Body of pancreas (tissue), 4 donors: ENCODE measurements around the gene ASPRV1.
"Not testable (repeated sequence)": the region's sequence is repeated elsewhere in the genome, so short reads cannot be mapped to it uniquely, and the experiment has no call there.

Experiments
- CTCF ChIP-seq, 7 experiments: fragments of 450-650 bp in 4 of 7; fragments of 200-600 bp in 3 of 7; sonication (generic) in 3 of 7; IDR thresholded peaks; one replicate each; pipeline ENCODE4 v1.5.1; 2016 to 2019; ENCODE audit warnings: antibody characterized with exemption in 7 of 7
- POLR2A ChIP-seq, 3 donors: fragments of 450-650 bp; IDR thresholded peaks; one replicate each; pipeline ENCODE4 v1.6.1; 2016; ENCODE audit warnings: antibody characterized with exemption in 3 of 3, mild to moderate bottlenecking in 2 of 3

GRCh38 chr2:69950671-69951070 is 10.8 kb downstream of the ASPRV1 start:
- not testable (repeated sequence) for TF ChIP-seq CTCF, POLR2A (IDR thresholded peaks at IDR 0.05)
